WTC11 (cell line): Measurements from ENCODE around the gene HRCT1.

Experiments used
- CTCF ChIP-seq: fragments of 200-600 bp; IDR thresholded peaks from 2 replicates; pipeline ENCODE4 v1.8.0; 2022; ENCODE audit warnings: antibody characterized with exemption
- EMX1 ChIP-seq: fragments of 250-450 bp; sonication (Bioruptor Pico); IDR thresholded peaks from 2 replicates; pipeline ENCODE4 v1.8.0; 2021; ENCODE audit warnings: mild to moderate bottlenecking
- JUN ChIP-seq: sonication (generic); formaldehyde crosslinking; IDR thresholded peaks from 2 replicates; pipeline ENCODE4 v1.8.0; 2023; ENCODE audit warnings: mild to moderate bottlenecking, missing genetic modification reagents
- NFYB ChIP-seq: sonication (generic); formaldehyde crosslinking; conservative IDR thresholded peaks from 2 replicates; pipeline ENCODE4 v1.8.0; 2022; ENCODE audit warnings: low read depth, missing genetic modification reagents
- TEAD1 ChIP-seq: sonication (generic); formaldehyde crosslinking; IDR thresholded peaks from 2 replicates; pipeline ENCODE4 v1.8.0; 2022; ENCODE audit warnings: mild to moderate bottlenecking, missing genetic modification reagents
- TP53 ChIP-seq: sonication (generic); formaldehyde crosslinking; IDR thresholded peaks from 2 replicates; pipeline ENCODE4 v1.8.1; 2023; ENCODE audit warnings: mild to moderate bottlenecking, missing genetic modification reagents

GRCh38 chr9:35914301-35914807, 8.4 kb downstream of the HRCT1 start:
- no peak for TF ChIP-seq CTCF
- TF ChIP-seq TP53 (CRISPR knock-in tag) = no peak
- TF ChIP-seq NFYB (CRISPR knock-in tag) = no peak
- TF ChIP-seq JUN (CRISPR knock-in tag) = no peak
- no peak for TF ChIP-seq TEAD1 (CRISPR knock-in tag)
- TF ChIP-seq EMX1 (CRISPR knock-in tag) = no peak
